Activated CD4-positive, alpha-beta T cell treated with anti-CD3 and anti-CD28 coated beads for 1 hour (primary cell): ENCODE data around the gene GIGYF2.

ENCODE experiments used
- DNase-seq: peaks from one replicate; pipeline ENCODE4 v3.0.0-alpha.2; 2020

The GIGYF2 gene

DNA sequence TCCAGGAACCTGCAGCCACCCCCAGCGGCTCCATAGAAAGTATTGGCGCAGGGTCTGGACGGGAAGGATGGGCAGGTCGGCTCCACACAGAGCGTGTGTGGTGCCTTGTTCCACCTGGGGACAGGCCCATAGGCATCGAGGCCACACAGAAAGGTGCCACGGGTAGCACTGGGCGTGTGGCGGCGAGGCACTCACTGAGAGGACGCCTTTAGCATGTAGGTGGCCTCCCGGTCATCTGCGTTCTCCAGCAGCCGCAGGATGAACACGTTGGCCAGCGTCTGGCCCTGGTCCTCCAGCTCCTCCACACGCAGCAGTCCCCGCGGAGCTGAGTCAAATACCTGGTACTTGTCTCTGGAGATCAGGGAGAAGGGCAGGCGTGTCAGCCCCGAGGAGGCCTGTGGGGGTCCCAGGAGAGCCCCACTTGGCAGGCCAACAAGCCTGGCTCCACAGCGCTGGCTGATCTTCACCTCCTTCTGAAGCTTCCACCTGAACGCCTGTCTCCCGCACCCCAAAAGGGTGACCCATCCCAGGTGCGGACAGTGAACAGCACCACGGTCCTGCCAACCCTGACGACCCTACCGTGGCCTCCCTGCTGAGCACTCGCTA, 186.1 kb downstream of the GIGYF2 start:
- no peak for DNase-seq

DNA sequence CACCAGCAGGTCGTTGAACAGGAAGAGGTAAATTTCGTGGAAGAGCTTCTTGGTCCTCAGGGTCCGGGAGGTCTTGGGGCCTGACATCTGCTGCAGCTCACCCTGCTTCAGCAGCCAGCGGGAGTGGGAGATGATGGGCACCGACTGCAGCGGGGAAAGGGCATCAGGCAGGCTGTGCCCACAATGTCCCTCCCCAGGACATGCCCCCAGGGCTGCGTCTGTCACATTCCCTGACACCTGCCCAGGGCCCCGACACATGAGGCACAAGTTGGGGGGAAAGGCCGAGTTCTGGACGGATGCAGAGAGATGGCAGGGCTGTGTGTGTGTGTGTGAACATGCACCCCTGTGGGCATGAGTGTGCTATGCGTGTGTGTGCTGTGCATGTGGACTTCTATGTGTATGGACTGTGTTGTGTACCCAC, 186.9 kb downstream of the GIGYF2 start:
- DNase-seq: no peak

DNA sequence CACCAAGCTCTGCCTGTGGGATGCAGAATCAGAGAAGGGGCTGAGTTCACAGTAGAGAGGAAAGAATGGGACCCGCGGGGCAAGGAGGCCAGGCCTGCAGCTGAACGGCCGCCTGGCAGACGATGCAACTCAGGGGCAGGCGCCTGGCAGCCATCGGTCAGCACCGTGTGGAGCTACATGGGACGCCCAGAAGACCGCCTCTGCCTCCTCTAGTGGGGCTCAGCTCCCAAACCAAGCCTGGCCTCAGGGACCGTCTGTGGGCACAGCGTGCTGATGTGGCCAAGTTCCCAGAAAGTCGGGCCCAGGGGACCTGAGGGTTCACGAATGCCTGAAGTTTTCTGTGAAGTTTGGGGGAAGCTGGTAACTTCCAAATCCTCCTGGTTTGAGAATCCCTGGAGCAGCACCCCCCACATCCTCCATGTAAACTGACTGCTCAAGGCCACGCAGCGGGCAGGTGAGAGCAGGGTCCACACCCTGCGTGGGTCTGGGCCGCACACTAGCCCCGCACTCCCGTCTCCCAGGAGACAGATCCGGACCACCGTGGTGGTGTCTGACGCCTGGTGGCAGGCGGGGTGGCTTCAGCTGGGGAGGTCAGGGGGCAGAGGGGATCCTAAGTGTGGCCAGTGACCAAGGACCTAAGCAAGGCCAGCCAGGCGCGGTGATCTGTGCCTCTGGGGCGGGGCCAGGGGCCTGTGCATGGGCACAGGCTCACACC, 187.6 kb downstream of the GIGYF2 start:
- DNase-seq: no peak

DNA sequence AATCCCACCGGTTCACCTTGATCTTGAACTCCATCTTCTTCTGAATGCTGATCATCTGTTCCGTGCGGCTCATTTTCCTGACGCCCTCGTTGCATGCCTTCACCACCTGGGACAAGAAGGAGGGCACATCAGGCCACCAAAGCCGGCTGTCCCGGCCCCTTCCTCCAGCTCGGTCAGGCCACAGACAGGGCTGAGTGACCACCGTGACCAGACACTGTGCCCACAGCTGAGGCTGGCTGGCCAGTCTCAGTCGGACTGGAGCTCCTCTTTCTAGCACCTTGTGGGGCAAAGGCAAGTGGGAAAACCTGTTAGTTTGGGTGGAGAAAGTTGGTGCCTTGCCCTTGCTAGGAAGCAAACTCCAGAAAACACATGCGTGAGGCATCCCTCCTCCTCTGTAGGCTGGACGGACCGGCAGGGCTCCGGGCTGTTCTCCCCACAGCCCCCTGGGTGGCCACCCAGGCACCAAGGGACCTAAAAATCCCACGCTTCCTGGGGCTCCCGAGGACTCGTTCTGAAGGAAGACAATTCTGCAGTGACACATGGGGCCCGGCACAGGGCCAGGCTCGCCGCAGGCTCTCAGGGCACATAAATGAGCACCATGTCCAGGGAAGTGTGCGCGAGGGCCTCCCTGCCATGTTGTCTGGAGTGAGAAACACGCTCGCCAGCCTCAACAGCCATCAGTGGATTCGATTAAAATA, 188.3 kb downstream of the GIGYF2 start:
- DNase-seq: no peak

DNA sequence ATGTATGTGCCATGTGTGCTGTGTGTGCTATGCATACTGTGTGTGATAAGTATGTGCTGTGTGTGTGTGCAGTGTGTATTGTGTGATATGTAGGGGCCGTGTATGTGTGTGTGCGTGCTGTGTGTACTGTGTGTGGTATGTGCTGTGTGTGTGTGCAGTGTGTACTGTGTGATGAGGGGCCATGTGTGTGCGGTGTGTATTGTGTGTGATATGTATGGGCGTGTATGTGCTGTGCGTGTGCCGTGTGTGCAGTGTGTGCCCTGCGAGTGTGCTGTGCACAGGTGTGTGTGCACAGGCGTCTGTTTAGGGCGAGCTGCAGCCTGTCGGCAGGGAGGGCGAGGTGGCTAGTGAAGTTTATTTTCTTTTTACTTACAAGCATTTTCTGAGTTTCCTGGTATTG, 189.0 kb downstream of the GIGYF2 start:
- no peak for DNase-seq

DNA sequence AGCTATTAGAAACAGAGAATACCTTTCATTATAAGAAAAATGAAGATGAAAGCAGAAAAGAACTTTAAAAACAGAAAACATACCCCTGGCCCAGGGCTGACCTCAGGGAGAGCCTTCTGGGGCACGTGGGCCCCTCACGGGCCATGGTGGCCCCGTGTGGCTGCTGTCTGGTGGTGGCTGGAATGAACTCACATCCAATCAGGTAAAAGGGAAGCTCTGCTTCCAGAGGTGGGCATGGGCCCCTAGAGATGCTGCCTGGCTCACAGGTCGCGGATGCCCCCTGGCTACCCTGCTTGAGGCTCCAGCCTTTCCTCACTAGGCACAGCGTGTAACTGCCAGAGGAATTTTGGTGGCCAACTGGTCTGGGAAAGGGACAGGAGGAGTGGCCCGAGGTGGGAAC, 189.5 kb downstream of the GIGYF2 start:
- no peak for DNase-seq

DNA sequence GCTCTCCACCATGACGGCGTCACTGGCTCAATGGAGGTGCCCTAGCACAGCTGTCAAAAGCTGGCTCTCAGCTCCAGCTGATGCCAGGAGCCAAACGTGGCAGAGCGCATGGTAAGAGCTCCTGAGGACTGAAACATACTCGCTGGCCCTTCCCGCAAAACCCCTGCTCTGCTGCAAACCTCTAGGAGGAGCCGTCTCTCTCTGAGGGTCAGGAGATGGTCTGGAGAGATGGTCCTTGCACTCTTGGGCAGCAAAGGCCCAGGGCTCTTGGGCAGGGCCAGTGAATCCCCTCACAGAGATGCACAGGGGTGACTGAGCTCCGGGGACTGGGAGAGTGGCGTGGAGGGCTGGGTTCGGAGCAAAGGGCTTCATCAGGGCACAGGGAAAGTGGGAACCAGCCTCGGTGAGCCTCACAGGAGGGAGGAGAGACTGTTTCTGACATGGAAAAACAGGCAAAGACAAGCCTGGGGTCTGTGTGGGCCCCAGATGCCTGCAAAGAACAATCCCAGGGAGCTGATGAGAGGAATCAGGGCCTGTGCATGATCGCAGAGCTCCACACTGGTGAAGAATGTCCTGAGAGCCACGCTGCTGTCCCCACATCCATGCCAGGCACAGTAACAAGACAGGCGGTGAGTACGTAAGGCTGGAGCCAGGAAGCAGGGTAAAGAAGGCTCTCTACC, 190.2 kb downstream of the GIGYF2 start:
- DNase-seq: no peak

DNA sequence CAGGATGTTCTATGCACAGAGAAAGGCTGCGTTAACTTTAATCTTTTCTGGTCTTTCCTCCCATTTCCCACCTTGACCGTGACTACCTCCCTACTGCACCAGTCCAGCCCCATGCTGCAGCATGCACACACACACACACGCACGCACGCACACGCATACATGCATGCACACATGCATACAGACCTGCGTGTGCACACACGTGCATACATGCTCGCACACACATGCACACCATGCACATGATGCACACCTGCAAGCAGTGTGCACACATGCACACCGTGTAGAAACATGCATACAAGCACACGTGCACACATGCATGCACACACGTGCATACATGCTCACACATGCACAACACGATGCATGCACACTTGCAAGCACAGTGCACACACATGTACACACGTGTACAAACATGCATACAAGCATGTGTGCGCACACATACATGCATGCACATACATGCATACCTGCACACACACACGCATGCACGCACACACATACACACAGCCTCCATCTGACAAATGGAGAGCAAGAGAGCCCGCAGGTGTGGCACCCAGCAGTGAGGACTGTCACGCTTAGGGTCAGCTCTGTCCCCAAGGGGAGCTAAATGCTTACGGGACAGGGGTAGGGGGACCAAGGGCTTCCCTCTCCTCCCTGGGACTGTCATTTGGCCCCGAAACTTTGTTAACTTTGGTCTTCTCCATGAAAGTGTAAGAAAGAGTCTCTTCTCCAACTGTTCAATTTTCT, 191.1 kb downstream of the GIGYF2 start:
- DNase-seq: no peak

DNA sequence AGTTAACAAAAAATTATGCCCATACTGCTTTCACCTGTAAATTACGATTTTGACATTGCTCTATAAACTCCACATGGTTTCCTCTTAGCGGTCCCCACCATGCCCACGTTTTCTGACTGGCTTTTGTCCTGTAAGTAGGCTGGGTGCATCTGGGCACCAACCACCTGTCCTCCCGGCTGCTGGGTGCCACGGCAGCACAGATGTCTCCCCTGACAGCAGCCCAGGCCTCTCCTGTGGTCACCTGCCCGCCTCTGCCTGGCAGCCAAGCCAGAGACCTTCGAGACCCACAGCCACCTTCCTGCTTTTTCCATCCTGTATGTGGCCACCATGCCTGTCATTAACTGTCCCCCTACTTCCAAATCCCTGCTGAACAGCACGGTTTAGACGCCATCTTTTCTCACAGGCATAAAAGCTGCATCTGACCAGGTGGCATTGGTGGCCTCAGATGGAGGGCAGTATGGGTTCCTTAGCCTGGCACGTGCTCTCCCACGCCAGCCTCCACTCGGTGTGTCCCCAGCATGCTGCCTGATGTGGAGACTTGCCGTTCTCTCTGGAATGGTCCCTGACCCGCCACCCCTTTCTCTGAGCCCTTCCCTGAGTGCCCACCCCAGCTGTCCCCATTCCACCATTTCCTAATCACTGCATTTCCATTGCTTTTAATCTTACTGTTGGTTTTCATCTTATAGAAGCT, 191.9 kb downstream of the GIGYF2 start:
- no peak for DNase-seq

DNA sequence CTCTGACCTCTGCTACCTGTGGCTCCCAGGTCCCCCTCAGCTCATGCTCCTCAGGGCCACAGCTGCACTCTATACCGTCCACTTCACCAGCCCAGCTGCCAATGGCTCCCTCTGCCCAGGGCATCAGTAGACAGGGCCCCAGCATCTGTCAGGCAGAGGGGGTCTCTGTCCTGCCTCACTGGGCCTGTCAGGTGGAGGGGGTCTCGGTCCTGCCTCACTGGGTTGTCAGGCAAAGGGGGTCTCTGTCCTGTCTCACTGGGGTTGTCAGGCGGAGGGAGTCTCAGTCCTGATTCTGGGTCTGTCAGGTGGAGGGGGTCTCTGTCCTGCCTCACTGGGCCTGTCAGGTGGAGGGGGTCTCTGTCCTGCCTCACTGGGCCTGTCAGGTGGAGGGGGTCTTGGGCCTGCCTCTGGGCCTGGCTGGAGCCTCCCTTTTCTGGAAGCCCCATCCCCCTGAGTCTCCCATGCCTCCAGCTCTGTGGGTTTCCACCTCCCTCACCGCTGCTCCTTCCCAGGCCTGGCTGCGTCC, 192.8 kb downstream of the GIGYF2 start:
- DNase-seq: no peak

DNA sequence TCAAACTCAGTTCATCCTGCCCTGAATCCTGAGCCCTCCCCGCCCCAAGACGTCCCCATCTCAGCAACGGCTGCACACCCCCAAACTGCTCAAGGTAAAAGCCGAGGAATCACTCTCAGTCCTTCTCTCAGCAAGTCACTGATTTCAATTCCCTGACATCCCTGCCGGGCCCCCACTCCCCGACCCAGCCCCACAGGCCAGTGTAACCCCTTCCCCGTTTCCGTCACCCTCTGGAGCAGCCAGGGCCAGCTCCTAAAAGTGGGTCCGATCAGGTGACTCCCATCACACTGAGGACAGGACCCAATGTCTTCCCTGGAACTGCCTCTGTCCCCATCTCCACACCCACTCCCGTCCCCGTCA, 193.4 kb downstream of the GIGYF2 start:
- DNase-seq: no peak

DNA sequence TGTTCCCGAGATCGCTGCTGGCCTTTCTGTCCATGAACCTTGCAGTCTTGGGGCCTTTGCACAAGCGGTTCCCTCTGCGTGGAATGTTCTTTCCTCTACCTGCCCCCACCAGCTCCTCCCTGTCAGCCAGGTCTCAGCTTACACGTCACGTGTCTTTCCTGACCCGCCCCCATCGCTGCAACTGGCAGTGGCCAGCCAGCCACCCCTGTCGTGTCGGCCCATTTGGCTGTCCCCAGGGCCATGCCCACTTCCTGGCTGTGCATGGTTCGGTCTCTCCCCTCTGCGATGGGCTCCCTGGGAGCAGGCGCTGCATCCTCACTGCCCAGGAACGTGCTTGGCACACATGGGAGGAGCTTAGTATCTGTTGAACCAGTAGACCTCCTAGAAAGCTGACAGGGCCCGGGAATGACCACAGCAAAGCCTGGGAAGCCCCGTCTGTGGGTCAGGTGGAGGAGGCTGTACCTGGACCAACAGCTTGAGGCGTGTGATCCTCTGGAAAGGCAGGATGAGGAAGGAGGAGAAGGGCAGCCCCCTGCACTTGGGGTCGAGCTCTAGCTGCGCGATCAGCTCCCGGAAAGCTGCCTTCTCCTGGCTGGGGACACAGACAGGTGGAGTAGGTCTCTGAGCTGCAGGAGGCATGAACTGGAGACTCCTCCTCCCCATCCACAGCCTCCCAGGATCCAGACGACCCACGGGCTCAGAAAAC, 193.9 kb downstream of the GIGYF2 start:
- DNase-seq: no peak

DNA sequence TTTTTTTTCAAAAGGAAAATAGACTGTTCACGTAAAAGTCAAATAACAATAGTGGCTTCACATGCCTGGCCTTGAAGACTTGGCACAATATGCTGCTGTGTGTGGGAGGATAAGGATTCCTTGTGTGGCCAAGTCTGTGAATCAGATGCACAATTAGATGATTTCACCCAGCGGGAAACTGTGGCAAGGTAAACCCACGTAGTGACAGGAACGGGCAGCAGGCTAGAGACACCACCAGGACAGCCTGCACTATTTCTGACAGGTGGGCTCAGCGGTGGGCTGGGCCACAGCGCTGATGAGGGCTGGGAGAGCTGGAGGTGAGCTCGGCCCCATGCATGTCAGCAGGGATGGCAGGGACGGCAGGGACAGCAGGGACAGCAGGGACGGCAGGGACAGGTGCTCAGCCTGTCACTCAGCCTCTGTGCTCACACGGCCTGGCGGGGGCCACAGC, 194.5 kb downstream of the GIGYF2 start:
- DNase-seq: no peak

DNA sequence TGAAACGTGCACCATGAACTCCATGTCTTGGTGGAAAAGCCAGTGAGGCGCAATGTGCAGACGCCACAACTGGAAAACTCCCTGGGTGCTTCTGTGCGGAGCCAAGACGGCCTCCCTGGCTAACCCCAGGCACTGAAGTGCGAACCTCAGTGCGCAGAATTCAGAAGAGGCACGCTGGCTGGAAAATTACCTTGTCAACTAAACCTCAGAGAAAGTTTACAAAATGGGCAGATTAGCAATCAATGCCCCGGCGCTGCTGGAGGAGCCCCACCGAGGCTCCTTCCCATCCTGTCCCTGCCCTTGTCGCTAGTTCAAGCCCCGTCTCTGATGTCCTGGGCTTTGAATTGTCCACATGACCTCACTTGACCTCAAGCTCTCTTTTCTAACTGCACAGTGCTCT, 195.1 kb downstream of the GIGYF2 start:
- no peak for DNase-seq

DNA sequence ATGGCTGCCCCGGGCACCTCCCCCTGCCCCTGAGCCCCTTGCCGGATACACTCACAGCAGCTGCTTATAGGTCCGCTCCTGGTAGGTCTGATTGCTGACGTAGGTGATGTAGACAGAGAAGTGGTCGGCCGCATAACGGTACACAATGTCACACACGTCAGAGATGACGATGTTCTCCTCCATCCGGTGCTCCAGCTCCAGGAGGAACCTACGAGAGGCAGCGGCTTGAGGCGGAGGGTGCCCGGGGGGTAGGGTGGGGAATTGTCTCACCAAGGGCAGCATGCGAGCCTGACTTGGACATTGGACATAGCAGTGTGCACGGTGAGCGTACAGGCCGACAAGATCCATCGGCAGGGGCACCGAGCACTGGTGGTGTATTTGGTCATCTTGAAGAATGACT, 195.7 kb downstream of the GIGYF2 start:
- no peak for DNase-seq

DNA sequence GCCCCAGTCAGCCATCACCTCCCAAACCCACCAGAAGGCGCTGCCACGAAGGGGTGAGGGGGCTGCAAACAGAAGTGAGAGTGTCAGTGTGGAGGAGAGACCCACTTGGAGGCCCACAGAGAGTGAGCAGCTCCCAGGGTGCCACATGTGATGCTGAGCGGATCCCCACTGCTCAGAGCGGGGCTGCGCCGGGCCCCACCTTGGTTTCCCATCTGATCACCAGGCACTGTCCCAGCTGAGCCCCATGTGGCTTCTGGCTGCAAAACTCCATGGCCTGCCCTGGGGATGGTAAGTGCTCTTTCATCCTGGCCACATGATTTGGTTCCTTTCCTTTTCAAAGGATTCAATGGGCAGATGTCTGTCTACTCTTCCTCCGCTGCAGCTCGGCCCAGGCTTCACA, 196.7 kb downstream of the GIGYF2 start:
- no peak for DNase-seq

DNA sequence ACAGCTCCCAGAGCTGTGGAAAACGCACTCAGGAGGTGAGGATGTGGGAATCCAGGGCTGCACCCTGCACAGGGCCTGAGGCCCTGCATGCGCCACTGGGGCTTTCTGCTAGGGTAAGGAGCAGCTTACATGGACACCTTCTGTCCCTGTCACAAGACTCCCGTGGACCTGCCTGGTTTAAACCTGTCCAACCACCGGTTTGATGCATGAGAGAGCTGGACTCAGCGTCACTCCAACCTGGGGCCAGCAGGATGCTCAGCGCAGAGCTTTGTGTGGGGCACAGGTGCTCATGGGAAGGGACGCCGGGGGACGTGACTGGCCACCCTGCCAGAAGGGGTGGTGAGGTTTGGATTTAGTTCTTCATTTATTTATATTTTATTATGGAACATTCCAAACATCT, 197.1 kb downstream of the GIGYF2 start:
- no peak for DNase-seq

DNA sequence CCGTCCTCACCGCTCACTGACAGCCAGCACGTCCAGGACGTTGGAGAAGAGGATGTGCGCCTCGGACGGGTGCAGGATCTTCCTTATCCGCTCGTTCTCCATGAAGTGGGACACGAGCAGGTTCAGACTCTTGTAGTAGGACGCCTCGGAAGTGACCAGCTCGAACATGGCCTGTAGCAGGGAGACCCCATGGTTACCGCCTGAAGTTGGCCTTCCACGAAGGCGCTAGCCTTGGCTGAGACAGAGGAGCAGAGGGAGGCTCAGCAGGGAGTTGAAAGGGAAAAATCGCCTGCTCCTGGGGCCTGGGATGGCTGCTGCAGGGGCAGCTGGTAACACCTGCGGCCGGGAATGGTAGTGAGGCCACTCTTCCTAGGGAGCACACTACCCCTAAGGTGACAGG, 197.6 kb downstream of the GIGYF2 start:
- DNase-seq: no peak

DNA sequence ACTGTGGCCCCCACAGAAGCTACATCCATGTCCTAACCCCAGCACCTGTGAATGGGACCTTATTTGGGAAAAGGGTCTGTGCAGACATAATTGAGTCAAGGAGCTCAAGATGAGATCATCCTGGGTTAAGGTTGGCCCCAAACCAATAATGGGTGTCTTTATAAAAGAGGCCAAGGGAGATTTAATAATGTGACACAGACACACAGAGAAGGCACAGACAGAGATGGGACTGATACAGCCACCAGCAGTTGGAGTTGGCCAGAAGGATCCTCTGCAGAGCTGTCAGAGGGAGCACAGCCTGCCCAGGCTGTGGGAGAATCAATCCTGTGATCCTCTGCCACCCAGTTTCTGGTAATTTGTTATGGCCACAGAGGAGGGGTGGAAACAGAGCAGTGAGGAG, 199.0 kb downstream of the GIGYF2 start:
- DNase-seq: no peak

DNA sequence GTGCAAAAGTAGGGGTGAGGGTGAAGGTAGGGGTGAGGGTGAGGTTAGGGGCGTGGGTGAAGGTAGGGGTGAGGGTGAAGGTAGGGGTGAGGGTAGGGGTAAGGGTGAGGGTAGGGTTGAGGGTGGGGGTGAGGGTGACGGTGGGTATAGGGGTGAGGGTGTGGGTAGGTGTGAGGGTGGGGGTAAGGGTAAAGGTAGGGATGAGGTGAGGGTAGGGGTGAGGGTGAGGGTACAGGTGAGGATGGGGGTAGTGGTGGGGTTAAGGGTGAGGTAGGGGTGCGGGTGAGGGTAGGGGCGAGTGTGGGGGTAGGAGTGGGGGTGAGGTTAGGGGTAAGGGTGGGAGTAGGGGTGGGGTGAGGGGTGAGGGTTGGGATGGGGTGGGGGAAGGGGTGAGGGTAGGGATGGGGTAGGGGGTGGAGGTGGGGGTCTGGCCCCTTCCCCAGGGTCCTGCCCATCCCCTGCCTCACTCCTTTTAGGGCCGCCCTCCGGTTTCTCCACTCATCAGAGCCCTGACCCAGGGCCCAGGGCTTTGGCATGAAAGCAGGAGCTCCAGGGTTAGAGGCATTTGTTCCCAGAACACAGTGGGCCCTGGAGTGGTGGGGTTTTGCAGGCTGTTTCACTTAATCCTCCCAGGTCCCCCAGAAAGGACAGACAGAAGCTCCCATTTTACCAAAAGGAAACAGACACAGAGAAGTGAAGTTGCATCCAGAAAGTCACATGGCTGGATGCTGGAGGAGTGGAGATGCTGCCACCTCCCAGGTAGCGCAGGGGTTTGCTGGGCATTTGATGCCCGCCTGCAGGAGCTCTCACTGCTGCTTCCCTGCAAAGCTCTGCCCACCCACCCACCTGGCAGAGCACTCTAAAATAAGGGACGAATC, 199.8 kb downstream of the GIGYF2 start:
- no peak for DNase-seq
